Peyer's patch (tissue), 4 donors: ENCODE results near the gene GAST.

Experiments
- CTCF ChIP-seq, 6 experiments: fragments of 450-650 bp in 4 of 6; fragments of 200-600 bp in 2 of 6; sonication (generic) in 1 of 6; IDR thresholded peaks; one replicate each; pipeline ENCODE4 v1.5.1; 2017 to 2019; ENCODE audit warnings: antibody characterized with exemption in 6 of 6, mild to moderate bottlenecking in 3 of 6, moderate library complexity in 1 of 6
- POLR2A ChIP-seq, 2 donors: fragments of 450-650 bp; IDR thresholded peaks; one replicate each; pipeline ENCODE4 v1.5.1; 2017; ENCODE audit warnings: antibody characterized with exemption in 2 of 2, mild to moderate bottlenecking in 2 of 2, moderate library complexity in 2 of 2

DNA sequence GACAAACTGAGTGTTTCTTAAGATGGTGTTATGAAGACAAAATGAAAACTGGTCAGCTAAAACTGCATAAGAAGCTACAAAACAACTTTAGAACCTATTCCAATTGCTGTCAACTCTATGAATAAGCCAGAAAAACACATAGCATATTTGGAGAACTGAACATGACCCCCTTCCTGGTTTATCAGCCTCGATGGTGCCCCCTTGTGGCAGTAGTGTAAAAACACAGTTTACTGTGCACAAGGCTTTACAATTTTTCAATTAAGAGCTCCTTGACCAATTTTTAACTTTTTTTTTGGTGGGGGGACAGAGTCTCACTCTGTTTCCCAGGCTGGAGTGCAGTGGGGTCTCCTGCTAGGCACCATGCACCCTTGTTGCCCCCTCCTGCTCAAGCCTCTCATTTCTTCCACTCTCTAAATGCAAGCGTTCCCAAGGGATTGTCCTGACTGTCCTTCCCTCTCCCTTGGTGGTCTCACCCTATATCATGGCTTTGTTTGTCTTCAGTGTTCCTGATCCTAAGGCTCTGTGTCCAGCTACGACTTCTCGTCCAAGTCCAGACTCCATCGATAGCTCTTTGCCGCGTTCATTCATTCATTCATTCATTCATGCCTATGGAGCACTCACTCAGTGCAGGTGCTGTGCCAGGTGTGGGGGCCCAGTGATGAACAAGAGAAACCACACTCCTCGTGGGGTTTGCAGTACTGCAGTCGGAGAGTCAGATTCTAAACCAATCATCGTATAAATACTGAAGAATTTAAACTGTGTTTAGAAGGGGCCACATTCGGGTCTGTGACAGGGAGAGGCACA is 16.0 kb upstream of the GAST start:
- no peak for TF ChIP-seq POLR2A (IDR thresholded peaks at IDR 0.05)
- peak; percentile 74 to 92 (median 80) for TF ChIP-seq CTCF (IDR thresholded peaks at IDR 0.05)
